Breast epithelium (tissue), 4 donors: ENCODE measurements around the gene ASCC3. TPM values are rescaled to one million over a fixed set of nuclear protein-coding genes. Genes with fewer than 3 reads are reported as not detected.

ENCODE experiments used
- DNase-seq, 2 donors: peaks; one replicate each; pipeline ENCODE4 v3.0.0-alpha.2; 2019; ENCODE audit warnings: low spot score in 2 of 2
- H3K27ac ChIP-seq, 2 donors: fragments of 200-600 bp; sonication (generic) in 1 of 2; one replicate each; pipeline ENCODE4 v1.5.1; 2016 to 2019; ENCODE audit warnings: mild to moderate bottlenecking in 1 of 2
- H3K27me3 ChIP-seq, 2 donors: fragments of 200-600 bp; sonication (generic) in 1 of 2; one replicate each; pipeline versions ENCODE4 v1.5.1 to v1.6.0; 2017 to 2019; ENCODE audit warnings: control low read depth in 1 of 2, mild to moderate bottlenecking in 1 of 2
- H3K36me3 ChIP-seq: fragments of 200-600 bp; one replicate; pipeline ENCODE4 v1.5.1; 2019
- H3K4me1 ChIP-seq, 2 donors: fragments of 200-600 bp; sonication (generic); one replicate each; pipeline ENCODE4 v1.5.1; 2016 to 2019; ENCODE audit warnings: control low read depth in 1 of 2
- H3K4me3 ChIP-seq, 3 donors: fragments of 200-600 bp; sonication (generic); 1 replicate in 2 of 3; 2 replicates in 1 of 3; pipeline ENCODE4 v1.5.1; 2016 to 2019; ENCODE audit warnings: mild to moderate bottlenecking in 3 of 3, moderate library complexity in 2 of 3
- H3K9me3 ChIP-seq, 2 donors: fragments of 200-600 bp; sonication (generic) in 1 of 2; one replicate each; pipeline ENCODE4 v1.5.1; 2016 to 2019; ENCODE audit warnings: control low read depth in 1 of 2
- POLR2A ChIP-seq: fragments of 450-650 bp; IDR thresholded peaks from one replicate; pipeline ENCODE4 v1.6.1; 2016; ENCODE audit warnings: antibody characterized with exemption, mild to moderate bottlenecking, moderate library complexity
- POLR2AphosphoS5 ChIP-seq, 3 donors: sonication (generic); formaldehyde crosslinking; IDR thresholded peaks; one replicate each; pipeline ENCODE4 v1.6.1; 2017; ENCODE audit warnings: antibody characterized with exemption in 3 of 3
- intact Hi-C: fragments of 100-400 bp; cut with DNase I; formaldehyde crosslinking; loops from one replicate; pipeline ENCODE4 v1.15.1; 2023; ENCODE audit warnings: low total_unique reads
- total RNA-seq, 3 donors: library from RNA; depleted of rRNA; stranded (reverse); fragments of >200 nt; gene quantifications; one replicate each; pipeline ENCODE4 v1.1.0, GENCODE V29; 2016
- TF ChIP-seq, protein P1 (sequence below), 3 donors: fragments of 450-650 bp; IDR thresholded peaks; one replicate each; pipeline ENCODE4 v1.5.1; 2016 to 2017; ENCODE audit warnings: antibody characterized with exemption in 3 of 3, mild to moderate bottlenecking in 3 of 3, moderate library complexity in 3 of 3

Gene ASCC3, protein sequence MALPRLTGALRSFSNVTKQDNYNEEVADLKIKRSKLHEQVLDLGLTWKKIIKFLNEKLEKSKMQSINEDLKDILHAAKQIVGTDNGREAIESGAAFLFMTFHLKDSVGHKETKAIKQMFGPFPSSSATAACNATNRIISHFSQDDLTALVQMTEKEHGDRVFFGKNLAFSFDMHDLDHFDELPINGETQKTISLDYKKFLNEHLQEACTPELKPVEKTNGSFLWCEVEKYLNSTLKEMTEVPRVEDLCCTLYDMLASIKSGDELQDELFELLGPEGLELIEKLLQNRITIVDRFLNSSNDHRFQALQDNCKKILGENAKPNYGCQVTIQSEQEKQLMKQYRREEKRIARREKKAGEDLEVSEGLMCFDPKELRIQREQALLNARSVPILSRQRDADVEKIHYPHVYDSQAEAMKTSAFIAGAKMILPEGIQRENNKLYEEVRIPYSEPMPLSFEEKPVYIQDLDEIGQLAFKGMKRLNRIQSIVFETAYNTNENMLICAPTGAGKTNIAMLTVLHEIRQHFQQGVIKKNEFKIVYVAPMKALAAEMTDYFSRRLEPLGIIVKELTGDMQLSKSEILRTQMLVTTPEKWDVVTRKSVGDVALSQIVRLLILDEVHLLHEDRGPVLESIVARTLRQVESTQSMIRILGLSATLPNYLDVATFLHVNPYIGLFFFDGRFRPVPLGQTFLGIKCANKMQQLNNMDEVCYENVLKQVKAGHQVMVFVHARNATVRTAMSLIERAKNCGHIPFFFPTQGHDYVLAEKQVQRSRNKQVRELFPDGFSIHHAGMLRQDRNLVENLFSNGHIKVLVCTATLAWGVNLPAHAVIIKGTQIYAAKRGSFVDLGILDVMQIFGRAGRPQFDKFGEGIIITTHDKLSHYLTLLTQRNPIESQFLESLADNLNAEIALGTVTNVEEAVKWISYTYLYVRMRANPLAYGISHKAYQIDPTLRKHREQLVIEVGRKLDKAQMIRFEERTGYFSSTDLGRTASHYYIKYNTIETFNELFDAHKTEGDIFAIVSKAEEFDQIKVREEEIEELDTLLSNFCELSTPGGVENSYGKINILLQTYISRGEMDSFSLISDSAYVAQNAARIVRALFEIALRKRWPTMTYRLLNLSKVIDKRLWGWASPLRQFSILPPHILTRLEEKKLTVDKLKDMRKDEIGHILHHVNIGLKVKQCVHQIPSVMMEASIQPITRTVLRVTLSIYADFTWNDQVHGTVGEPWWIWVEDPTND (N-terminal part only)
- total RNA-seq: 10 to 100 TPM; 23.5 to 49.3 (median 44.6) TPM

DNA sequence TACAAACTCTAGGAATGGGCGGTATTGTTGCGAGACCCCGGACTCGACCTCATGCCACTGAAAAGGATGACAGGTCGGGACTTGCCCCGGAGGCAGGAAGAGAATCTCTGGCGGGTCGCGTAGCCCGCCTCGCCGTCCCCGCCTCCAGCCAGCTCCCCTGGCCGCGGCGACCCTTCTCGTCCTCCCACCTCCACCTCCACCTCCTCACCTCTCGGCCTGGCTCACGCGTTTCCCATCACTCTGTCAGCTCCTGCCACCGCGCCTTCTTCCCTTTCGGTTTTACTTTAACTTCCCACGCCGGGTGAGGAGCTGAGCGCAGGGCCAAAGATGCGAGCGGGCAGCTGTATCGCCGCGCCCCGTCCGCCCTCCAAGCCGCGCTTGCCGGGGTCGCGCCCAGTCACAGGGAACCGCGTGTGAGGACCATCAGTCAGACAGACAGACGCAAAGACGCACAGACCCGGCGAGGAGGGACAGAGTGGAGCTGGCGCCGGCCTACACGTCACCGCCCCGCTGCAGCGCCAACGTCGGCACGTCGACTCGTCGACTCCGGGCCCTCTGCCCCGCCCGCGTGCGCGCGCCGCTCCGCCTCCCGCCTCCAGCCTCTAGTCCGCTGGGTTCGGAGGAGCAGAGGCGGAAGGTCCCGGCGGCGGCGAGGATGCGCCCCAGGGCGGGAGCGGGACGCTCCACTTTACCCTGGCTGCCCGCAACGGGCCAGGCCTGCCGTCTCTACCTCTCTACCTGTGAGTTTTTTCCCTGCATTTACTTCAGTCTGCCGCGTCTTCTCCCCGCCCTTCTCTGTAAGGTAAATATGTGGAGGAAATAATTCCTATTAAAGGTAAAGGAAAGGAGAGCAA, at the start of gene ASCC3:
TSS of gene ASCC3 (minus strand) at position 477 of the 854 bp plus-strand sequence. CDS start 13,332 bp downstream, outside the sequence.
- peak within 1 kb of the TSS; percentile 93 to 94 for H3K27ac ChIP-seq
- TF ChIP-seq POLR2A: peak; percentile 20
- TF ChIP-seq, protein P1, sequence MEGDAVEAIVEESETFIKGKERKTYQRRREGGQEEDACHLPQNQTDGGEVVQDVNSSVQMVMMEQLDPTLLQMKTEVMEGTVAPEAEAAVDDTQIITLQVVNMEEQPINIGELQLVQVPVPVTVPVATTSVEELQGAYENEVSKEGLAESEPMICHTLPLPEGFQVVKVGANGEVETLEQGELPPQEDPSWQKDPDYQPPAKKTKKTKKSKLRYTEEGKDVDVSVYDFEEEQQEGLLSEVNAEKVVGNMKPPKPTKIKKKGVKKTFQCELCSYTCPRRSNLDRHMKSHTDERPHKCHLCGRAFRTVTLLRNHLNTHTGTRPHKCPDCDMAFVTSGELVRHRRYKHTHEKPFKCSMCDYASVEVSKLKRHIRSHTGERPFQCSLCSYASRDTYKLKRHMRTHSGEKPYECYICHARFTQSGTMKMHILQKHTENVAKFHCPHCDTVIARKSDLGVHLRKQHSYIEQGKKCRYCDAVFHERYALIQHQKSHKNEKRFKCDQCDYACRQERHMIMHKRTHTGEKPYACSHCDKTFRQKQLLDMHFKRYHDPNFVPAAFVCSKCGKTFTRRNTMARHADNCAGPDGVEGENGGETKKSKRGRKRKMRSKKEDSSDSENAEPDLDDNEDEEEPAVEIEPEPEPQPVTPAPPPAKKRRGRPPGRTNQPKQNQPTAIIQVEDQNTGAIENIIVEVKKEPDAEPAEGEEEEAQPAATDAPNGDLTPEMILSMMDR (IDR thresholded peaks at IDR 0.05): no peak
- TF ChIP-seq POLR2AphosphoS5 (IDR thresholded peaks at IDR 0.05): peak in 2 of 3 donors; percentile 59 to 76
- intact Hi-C loops: no loop called here

DNA sequence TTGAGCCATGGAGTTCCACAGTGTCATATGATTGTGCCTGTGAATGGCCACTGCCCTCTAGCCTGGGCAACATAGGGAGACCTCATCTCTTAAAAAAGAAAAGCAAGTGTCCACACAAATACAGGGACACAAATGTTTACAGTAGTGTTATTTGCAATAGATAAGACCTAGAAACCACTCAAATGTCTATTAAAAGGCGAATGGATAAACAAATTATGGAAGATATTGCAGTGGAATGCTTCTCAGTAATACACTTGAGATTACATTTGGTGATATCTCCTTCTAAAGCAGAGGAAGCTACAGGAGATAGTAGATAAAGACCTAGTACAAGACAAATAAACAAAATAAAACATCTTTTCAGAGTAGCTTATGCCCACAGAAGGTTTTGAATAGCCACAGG, 44.6 kb upstream of the ASCC3 start:
- TF ChIP-seq, protein P1 (IDR thresholded peaks at IDR 0.05): no peak
- TF ChIP-seq POLR2A: no peak
- no peak for TF ChIP-seq POLR2AphosphoS5 (IDR thresholded peaks at IDR 0.05)
- H3K27ac ChIP-seq: no peak overlapping the region

More for the DNA sequence above, at the start of gene ASCC3:
- Histone ChIP-seq H3K27me3 (no peaks in the 10 kb centered on the region), H3K9me3 (no peaks in the 10 kb centered on the region), H3K36me3 (no peaks in the 10 kb centered on the region), H3K4me3 (peak within 1 kb of the TSS; percentile 71 to 87 (median 82)), H3K4me1 (no peaks in the 10 kb centered on the region)
- DNase-seq: peak; percentile 81 to 86

DNA sequence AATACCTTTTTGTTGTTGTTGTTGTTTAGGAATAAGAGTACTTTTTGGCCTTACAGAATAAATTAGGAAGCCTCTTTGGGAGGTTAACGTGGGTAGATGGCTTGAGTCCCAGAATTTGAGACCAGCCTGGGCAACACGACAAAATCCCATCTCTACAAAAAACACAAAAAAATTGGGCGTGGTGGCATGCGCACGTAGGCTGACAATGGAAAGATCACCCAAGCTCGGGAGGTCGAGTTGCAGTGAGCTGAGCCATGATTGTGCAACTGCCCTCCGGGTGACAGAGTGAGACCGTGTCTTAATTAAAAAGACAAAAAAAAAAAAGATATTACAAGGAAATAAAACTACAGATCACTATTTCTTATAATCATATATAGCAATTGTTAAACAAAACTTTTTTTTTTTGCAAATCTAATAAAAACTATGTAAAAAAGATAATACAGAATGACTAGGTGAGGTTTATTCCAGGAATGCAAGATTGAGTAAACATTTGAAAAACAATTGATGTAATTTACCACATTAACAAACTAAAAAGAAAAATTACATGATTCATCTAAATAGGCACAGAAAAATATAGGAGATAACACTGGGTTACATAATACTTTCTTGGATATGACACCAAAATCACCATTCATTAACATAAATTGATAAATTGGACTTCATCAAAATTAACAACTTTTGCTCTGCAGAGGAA, 43.6 kb upstream of the ASCC3 start:
- Histone ChIP-seq H3K27me3 (no peaks in the 10 kb centered on the region), H3K27ac (no peak overlapping the region), H3K9me3 (no peaks in the 10 kb centered on the region), H3K36me3 (no peaks in the 10 kb centered on the region), H3K4me1 (no peaks in the 10 kb centered on the region), H3K4me3 (no peak overlapping the region)
- intact Hi-C loops: no loop called here
- DNase-seq: no peak
- TF ChIP-seq POLR2AphosphoS5 (IDR thresholded peaks at IDR 0.05) (no peak), POLR2A (no peak)
- TF ChIP-seq, protein P1 (IDR thresholded peaks at IDR 0.05): no peak

More for the DNA sequence above, 44.6 kb upstream of the ASCC3 start:
- Histone ChIP-seq H3K27me3 (no peaks in the 10 kb centered on the region), H3K36me3 (no peaks in the 10 kb centered on the region), H3K4me3 (no peak overlapping the region), H3K9me3 (no peaks in the 10 kb centered on the region), H3K4me1 (no peaks in the 10 kb centered on the region)
- no peak for DNase-seq
- intact Hi-C loops: no loop called here

DNA sequence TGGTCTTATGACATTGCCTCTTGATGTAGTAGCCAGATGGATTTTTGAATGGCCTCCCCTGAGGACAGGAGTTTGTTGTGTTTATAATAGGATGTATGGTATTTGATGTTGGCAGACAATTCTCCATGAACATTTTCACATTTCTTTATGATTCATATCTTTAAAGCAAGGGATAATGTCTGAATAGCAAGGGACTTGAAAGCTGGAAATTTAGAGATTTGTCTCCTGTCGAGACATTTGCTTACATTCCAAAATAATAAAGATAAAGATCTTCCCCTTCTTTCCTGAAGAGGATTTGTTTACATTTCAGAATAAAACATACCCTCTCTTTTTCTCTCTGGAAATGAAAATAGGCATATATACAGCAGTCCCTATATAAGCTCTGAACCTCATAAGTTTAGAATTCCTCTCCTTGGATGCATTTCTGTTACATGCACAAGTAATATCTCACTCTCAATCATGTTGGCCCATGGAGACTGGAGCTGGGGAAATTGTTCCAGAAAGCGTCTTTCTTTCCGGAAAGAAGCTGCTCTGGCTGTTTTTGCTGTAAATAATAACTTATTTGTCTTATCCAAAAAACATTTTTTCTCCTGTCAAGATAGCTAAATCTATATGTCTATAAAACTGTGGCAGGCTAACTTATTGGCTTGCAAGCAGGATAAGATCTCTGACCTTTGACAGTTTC, 42.5 kb upstream of the ASCC3 start:
- no peak for TF ChIP-seq POLR2AphosphoS5 (IDR thresholded peaks at IDR 0.05)
- TF ChIP-seq POLR2A: no peak
- TF ChIP-seq, protein P1 (IDR thresholded peaks at IDR 0.05): no peak
- no peaks in the 10 kb centered on the region for H3K9me3 ChIP-seq
- DNase-seq: no peak
- H3K4me1 ChIP-seq: no peaks in the 10 kb centered on the region
- H3K4me3 ChIP-seq: no peak overlapping the region
- intact Hi-C loops: no loop called here
- H3K27me3 ChIP-seq: no peaks in the 10 kb centered on the region
- no peak overlapping the region for H3K27ac ChIP-seq
- H3K36me3 ChIP-seq: no peaks in the 10 kb centered on the region
